Right lobe of liver (tissue), 6 donors: ENCODE results near the gene RASAL3. TPM values are rescaled to one million over a fixed set of nuclear protein-coding genes. Genes with fewer than 3 reads are reported as not detected.
"Not testable (repeated sequence)": the region's sequence is repeated elsewhere in the genome, so short reads cannot be mapped to it uniquely, and the experiment has no call there.

Experiments used
- ATAC-seq, 4 donors: fragments of 200-7000 bp; cut with Tn5 transposase; one replicate each; pipeline ENCODE4 v1.9.1; 2020; ENCODE audit warnings: mild to moderate bottlenecking in 4 of 4, moderate library complexity in 4 of 4
- DNase-seq, 3 donors: peaks; one replicate each; pipeline ENCODE4 v3.0.0-alpha.2; 2020
- H3K27ac ChIP-seq, 3 donors: fragments of 200-600 bp; one replicate each; pipeline ENCODE4 v1.8.0; 2022
- H3K27me3 ChIP-seq, 2 donors: fragments of 200-600 bp; one replicate each; pipeline ENCODE4 v1.8.0; 2022
- H3K36me3 ChIP-seq, 4 donors: fragments of 200-600 bp; sonication (generic) in 1 of 4; one replicate each; pipeline versions ENCODE4 v1.5.1 to v1.8.0; 2017 to 2022; ENCODE audit warnings: control low read depth in 1 of 4
- H3K4me1 ChIP-seq, 4 donors: fragments of 200-600 bp; sonication (generic) in 1 of 4; one replicate each; pipeline versions ENCODE4 v1.5.1 to v1.8.0; 2017 to 2022; ENCODE audit warnings: control low read depth in 1 of 4
- H3K4me3 ChIP-seq, 3 donors: fragments of 200-600 bp; one replicate each; pipeline ENCODE4 v1.8.0; 2022
- H3K9me3 ChIP-seq, 4 donors: fragments of 200-600 bp; sonication (generic) in 1 of 4; one replicate each; pipeline versions ENCODE4 v1.5.1 to v1.8.0; 2017 to 2022; ENCODE audit warnings: control low read depth in 1 of 4
- CTCF ChIP-seq, 4 donors: fragments of 200-600 bp in 3 of 4; fragments of 450-650 bp in 1 of 4; IDR thresholded peaks; one replicate each; pipeline versions ENCODE4 v1.5.1 to v1.8.0; 2016 to 2022; ENCODE audit warnings: antibody characterized with exemption in 4 of 4, mild to moderate bottlenecking in 2 of 4
- POLR2A ChIP-seq: fragments of 450-650 bp; IDR thresholded peaks from one replicate; pipeline ENCODE4 v1.6.1; 2017; ENCODE audit warnings: antibody characterized with exemption, mild to moderate bottlenecking
- WGBS: methylation state at CpG from one replicate; pipeline ENCODE4 v1.1.6; 2018; ENCODE audit warnings: low coverage, low lambda C conversion rate; ENCODE audit not compliant: insufficient coverage; ENCODE audit errors: missing lambda C conversion rate; 5-methylcytosine and 5-hydroxymethylcytosine counted together
- intact Hi-C, 2 donors: fragments of 100-400 bp; cut with DNase I; formaldehyde crosslinking; loops; one replicate each; pipeline versions ENCODE4 v1.11.2 to v1.14.1; 2022
- total RNA-seq, 6 experiments: library from RNA; depleted of rRNA in 2 of 6; stranded (reverse); fragments of >200 nt in 2 of 6; fragmentation: NEBNext Ultra II Directional in 3 of 6; extraction: Animal tissue kit (Norgen Biotek cat#: 25700) in 3 of 6; gene quantifications; one replicate each; pipeline versions ENCODE4 v1.1.0 to v1.2.4, GENCODE V29; 2016 to 2023
- donor health status: DM: no; HTN: yes; CAD: no.
- donor health status: DM: no; HTN: no; CAD: no.
- donor health status: DM: no; HTN: no; CAD: no.
- donor health status: DM: no; HTN: yes; CAD: no.
- donor health status: DM: no; HTN: yes; CAD: no.

Gene RASAL3
- total RNA-seq, 6 experiments from 2014 or later, result 0.75 to 1.9 (median 1.1) TPM

DNA sequence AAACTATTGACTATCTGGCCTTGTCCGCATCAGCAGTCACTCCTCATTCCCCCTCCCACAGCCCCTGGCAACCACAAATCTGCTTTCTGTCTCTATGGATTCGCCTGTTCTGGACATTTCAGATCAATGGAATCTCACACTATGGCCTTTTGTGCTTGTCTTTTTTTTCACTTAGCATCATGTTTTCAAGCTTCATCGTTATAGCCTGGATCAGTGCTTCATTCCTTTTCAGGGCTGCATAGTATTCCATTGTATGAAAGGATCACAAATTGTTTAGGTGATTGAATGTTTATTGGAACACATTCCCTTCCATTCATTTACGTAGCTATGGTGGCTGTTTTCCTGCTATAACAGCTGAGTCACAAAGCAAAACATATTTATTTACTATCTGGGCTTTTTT lies 22.7 kb upstream of the RASAL3 start:
- no peaks in the 10 kb centered on the region for H3K36me3 ChIP-seq
- 93% methylated on average over 4 of the region's 4 CpGs for WGBS
- DNase-seq (no peak), ATAC-seq (no peak)
- H3K4me3 ChIP-seq, result no peak overlapping the region
- no peak overlapping the region for H3K27ac ChIP-seq
- no peaks in the 10 kb centered on the region for H3K27me3 ChIP-seq
- intact Hi-C loops, result no loop called here
- no peaks in the 10 kb centered on the region for H3K9me3 ChIP-seq
- H3K4me1 ChIP-seq, result no peaks in the 10 kb centered on the region
- no peak for TF ChIP-seq POLR2A
- no peak for TF ChIP-seq CTCF (IDR thresholded peaks at IDR 0.05)

- H3K27ac ChIP-seq, H3K4me1 ChIP-seq, ATAC-seq, H3K36me3 ChIP-seq, H3K9me3 ChIP-seq, DNase-seq, H3K4me3 ChIP-seq, H3K27me3 ChIP-seq, intact Hi-C loops: not testable (repeated sequence)
- WGBS, result 60% methylated on average over 3 of the region's 5 CpGs
Observed at GRCh38 chr19:15485768-15486167, 21.4 kb upstream of the RASAL3 start.

GRCh38 chr19:15480996-15481395 lies 16.7 kb upstream of the RASAL3 start:
- intact Hi-C loops, H3K9me3 ChIP-seq, DNase-seq, H3K4me3 ChIP-seq, H3K36me3 ChIP-seq, H3K27me3 ChIP-seq, ATAC-seq: not testable (repeated sequence)
- peak overlapping the region in 1 of 3 donors; percentile 68 for H3K27ac ChIP-seq
- 83% methylated on average over 5 of the region's 7 CpGs for WGBS
- H3K4me1 ChIP-seq, result peaks cover 0 to 37% (median 9%) of the 10 kb centered on the region in 4 donors

- Histone ChIP-seq H3K27me3 (no peaks in the 10 kb centered on the region), H3K27ac (peak within 1 kb of the TSS; percentile 47 to 68 (median 60)), H3K36me3 (no peaks in the 10 kb centered on the region), H3K4me3 (peak within 1 kb of the TSS; percentile 14 to 49 (median 43)), H3K4me1 (peaks cover 0 to 37% (median 9%) of the 10 kb centered on the region in 4 donors), H3K9me3 (no peaks in the 10 kb centered on the region)
- intact Hi-C loops, result no loop called here
- ATAC-seq, result peak; percentile 83 to 90 (median 89)
- peak; percentile 72 to 90 (median 85) for DNase-seq
- peak; percentile 10 for TF ChIP-seq POLR2A
- TF ChIP-seq CTCF (IDR thresholded peaks at IDR 0.05), result peak; percentile 45 to 69 (median 57)
- 18% methylated on average over 4 of the region's 16 CpGs for WGBS
Observed at GRCh38 chr19:15479391-15480345, 15.3 kb upstream of the RASAL3 start, which contains the start of gene PGLYRP2. Gene PGLYRP2 (minus strand): TSS chr19:15479501. CDS start chr19:15479371, 130 bp downstream.

DNA sequence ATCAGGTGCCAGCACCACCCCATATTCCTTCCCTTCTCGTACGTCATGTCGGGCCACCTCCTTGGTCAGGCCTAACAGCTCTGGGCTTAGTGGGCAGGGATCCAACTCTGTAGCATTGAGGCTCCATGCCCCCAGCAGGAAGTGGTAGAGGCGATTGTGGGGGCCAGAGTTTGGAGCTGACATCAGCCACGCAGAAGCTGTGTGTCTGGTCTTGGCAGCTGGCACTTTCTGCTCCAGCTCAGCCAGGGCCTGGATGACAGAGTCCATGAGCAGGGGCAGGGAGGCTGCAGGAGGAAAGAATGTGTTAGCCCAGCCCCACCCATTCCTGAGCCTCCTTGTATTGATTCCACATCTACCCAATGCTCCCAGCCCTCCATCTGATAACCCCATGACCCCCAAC lies 12.0 kb upstream of the RASAL3 start:
- Histone ChIP-seq H3K4me3 (no peak overlapping the region), H3K9me3 (no peaks in the 10 kb centered on the region), H3K27ac (no peak overlapping the region), H3K4me1 (peaks cover 0 to 37% (median 9%) of the 10 kb centered on the region in 4 donors), H3K27me3 (no peaks in the 10 kb centered on the region), H3K36me3 (no peaks in the 10 kb centered on the region)
- WGBS, result no CpG with 5 or more reads among the region's 5 CpGs
- DNase-seq (no peak), ATAC-seq (no peak)
- TF ChIP-seq POLR2A (no peak), CTCF (IDR thresholded peaks at IDR 0.05) (no peak)
- intact Hi-C loops, result no loop called here
